ENCODE measurements around the gene MYH10.
"Not testable (repeated sequence)": the region's sequence is repeated elsewhere in the genome, so short reads cannot be mapped to it uniquely, and the experiment has no call there.

MYH10 gene

DNA sequence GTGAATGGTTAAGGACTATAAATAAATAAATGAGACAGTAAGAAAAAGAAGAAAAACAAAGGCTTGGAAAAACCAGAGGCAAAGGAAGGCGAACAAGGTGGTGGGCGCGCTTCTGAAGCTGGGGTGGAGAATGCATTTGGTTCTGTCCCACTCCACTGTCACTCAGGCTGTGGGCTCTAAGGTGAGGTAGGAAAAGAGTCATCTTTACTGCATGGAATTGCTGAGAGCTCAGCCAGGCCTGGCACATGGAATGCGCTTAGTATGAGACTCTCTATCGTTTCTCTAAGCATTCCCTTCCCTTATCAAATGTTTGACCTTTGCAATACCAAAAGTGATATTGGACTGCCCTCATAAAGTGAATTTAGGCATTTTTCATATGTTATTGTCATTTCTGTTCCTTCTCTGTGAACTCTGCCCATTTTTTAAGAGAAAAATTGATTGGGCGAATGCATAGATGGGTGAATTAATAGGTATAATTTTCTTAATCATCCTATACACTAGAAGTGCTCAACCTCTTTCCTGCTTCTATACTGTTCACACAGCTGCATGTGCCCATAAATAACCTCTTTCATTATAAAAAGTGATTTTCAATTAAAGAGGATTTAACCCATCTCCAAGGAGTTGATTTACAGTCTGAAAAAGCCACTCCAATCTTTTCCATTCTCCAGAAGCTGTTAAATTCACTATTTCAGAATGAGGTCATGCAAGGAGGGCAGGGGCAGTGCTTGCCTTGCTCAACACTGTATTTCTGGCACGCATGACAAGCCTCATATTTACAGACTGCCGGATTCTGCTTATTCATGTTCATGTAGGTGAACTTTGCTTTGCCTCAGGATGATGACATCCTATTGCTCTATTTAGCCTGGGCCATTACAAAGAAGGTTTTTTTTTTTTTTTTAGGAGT, 87.7 kb downstream of the MYH10 start:
- no peak for DNase-seq

DNA sequence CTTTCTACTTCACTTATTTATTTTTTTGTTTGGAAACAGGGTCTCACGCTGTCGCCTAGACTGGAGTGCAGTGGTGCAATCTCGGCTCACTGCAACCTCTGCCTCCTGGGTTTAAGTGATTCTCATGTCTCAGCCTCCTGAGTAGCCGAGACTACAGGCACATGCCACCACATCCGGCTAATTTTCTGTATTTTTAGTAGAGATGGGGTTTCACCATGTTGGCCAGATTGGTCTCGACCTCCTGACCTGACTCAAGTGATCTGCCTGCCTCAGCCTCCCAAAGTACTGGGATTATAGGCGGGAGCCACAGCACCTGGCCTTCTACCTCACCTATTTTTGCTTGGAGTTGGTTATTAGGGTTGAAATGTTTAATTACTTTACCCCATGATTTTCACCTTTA, 90.5 kb downstream of the MYH10 start:
- not testable (repeated sequence) for DNase-seq

DNA sequence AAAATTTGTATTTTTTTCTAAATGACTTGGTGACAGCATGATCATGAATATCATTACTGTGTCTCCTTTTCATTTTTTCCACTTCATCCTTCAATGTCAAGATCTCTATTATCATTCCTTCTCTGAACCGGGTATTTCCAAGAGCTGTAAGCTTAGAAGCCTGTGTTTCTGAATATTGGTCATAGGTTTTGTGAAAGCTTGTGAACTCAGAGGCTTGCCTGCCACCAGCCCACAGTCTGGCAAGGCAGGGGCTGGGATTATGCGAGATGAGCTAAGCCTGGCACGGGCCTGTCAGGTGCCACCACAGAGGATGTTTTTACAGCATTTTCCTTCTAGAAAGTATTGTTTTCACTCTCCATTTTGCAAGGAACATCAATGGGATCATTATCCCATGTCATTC, 92.8 kb downstream of the MYH10 start:
- DNase-seq, result no peak

DNA sequence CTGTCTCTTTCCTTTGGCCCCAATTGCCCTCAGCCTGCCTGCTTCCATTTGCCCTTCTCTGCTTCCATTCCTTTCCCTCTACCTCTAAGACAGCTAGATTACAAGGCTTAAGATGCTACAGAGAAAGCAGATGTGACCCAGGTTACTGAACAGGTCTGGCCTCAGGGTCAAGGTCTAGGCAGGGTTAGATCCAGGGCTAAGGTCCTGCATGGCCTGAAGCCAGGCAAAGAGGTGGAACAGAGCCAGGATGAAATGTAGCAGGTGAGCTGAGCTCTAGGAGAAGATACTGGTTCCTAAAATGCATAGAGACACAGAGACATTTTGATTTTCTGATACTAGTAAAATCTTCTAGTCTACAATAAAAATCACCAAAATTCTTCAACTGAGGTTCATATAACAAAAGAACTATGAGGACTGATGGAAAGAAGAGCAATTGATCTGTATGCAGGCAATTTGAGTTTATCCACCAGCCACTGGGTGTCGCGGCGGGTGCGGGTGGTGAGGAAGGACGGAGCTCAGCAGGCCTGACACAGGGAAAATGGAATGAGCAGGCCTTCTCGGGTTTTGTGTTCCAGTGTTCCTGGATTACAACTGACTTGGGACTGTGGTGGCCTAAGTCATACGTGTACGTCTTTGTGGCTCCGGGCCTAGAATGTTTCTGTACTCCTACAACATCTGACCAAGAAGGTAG, 95.9 kb downstream of the MYH10 start:
- no peak for DNase-seq

DNA sequence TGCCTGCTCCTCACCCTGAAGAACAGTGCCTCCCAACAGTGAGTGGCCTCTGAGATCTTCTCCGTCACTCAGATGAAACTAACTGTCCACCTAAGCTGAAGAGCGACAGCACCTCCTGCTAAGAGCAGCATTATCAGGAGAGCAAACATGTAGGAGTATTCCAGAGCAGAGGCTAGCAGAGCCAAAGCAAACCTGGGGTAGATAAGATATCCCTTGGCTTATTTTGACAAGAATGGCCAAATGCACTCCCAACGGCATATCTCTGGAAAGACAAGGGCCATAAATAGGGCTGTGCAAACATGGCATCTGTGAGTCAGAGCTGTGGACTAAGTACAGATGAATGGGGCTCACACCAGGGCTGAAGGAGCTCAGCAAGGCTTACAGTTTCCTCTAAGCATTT, 98.5 kb downstream of the MYH10 start:
- DNase-seq, result no peak

DNA sequence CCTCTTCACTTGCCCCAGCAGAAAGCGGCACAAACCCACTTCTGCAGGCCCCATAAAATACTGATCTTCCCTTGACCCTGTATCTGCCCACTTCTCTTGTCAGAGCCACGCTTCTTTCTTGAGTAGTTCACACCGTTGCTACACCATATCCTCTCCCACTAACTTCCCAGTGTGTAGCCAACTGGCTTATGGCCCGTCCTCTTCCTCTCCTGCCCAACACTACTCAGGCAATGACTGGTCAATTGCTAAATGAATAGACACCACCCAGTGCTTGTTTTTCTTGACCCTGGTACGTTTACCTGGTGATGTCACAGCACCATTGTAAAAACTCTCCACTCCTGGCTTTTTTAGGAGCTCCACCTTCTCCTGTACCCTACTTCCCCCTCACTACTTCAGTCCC, 107.9 kb downstream of the MYH10 start:
- no peak for DNase-seq

DNA sequence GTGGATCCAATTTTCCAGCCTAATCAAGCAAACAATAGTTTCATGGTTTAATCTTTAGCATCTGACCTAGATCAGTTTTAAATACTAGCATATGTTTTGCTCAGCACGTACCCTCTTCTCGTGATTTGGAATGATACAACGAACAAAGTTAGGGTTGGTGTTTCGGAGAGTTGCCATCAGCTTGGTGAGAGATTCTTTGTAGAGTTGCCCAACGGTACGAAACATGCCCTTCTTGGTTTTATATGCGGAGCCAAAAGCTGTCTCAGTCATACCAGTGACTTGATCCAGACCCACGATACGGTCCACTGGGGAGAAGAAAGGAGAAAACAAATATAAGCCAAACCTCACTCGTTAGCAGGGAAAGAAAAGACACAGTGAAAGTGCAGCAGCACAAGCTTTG, 109.5 kb downstream of the MYH10 start:
- no peak for DNase-seq

DNA sequence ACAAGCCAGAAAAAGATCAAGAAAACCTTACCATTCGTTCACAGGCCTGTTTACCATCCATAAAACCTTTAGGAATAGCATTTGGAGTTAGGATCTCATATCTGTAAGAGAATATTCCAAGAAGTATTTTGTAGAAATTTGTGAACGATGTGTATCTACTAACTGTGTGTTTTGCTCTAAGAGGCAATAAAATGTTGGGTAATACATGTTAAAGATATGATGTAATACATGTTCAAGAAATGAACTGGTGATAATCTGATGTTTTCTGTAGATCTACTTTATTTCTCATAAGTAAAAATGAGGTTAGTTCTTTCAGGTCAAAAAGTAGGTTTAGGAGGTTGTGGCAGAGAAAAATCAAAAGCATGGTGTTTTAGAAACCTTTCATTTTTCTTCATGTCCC, 111.7 kb downstream of the MYH10 start:
- DNase-seq, result no peak

DNA sequence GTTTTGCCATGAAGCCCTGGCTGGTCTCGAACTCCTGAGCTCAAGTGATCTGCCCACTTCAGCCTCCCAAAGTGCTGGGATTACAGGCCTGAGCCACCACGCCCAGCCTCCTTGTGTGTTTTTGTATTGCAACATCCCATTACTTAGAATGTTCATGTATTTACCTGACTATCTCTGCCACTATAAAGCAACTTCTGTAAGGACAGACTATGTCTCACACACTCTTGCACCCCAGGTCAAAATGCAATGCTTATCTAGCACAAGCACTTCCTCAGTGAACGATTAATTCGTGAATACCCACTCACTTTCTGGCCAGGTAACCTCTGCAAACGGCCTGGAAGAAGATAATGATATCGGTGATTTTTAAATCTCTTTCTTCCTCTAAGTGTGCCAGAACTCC, 112.2 kb downstream of the MYH10 start:
- no peak for DNase-seq

DNA sequence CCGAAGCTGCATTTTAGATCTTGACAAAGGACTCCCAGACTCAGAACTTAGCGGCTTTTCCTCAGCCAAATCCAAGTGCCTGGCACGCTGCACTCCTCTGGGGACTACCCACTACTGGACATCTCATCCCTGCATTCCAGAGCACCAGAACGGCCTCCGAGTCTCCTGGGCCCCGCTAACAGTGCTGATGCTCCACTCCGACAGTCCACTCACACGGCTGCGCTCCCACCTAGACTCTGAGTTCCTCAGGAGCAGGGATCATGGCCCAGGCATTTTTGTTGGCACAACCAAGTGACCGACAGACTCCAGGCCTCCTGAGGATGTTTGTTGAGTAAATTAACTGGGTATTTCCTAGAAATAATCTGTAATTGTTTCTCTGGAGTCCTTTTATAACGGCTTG, 115.7 kb downstream of the MYH10 start:
- no peak for DNase-seq

DNA sequence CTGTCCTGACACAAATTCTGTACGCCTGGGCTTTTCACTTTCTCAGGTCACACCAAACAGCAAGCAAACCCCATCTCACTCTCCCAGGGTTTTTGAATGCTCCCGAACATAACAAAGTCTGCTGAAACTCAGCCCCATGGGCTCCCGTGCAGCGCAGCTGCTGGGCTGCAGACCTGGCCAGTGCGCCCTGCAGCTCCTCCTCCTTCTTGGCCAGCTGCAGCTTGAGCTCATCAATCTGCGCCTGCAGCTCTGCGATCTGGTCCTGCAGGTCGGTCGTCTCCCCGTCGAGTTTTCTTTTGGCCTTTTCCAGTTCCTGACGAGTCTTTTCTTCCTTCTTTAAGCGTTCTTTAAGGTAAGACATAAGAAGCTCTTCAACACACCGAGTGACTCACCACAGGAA, 124.4 kb downstream of the MYH10 start:
- DNase-seq, result no peak

DNA sequence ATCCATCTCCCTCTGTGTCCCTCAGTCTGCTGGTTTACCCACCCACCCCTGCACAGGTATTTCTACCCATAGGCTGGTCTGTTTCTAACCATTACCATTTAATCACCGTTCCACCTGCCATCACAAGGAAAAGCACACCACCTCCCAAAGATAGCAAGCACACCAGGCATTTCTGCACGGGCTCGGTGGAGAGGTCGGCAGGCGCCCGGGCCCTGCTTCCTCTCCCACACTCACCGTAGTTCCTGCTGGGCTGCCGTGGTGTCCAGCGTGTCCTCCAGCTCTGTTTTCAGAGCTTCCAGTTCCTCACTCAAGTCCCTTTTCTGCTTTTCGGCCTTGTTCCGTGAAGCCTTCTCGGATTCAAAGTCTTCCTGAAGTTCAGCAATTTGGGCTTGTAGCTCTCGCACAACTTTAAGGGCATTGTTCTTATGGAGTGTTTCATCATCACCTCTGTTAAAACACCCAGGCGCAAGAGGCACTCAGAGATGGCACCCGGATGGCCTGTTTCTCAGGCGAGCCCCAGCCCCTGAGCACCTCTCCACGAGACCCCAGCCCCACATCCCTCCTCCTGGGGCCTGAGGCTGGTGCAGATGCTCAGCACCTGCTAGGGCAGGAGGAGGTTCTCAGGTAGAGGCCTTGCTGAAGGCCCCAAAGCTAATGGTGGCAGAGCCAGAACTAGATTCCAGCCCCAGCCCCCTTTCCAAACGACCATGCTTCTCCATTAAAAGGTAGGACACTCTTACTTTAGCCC, 125.9 kb downstream of the MYH10 start:
- no peak for DNase-seq

DNA sequence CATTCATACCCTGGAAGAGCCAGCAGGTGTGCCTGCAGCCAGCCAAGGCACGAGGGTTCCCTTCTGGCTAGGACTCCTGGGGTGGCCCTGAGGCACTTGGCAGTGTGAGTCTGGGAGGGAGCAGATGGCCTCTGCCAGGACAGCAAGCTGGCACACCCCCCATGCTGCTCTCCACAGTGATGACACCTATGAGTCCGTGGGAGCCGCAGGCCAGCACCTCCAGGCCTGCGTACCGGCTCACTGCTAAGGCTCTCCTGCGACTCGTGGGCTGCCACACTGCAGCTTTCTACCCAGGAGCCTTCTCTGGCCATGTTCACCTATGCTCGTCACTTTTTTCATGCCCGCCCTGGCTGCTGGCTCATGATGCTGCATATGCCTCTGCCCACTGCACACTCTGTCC, 126.7 kb downstream of the MYH10 start:
- DNase-seq, result no peak

DNA sequence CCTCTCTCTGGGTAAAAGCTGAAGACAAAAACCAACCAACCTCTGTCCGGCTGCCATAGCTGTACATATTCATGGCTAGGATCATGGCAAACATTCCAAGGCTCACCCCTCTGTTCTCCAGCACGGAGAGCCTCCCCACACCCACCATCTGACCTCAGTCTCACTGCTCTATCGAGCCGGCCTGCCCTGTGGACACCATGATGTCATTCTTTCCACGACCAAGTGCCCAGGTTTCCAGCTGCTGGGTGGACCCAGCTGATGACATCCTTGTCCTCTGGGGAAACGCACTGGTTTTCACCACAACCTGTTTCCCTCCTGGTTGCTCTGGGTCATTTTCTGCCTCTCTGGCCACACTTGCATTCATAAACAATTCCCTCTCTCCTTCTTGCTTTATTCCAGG, 127.2 kb downstream of the MYH10 start:
- DNase-seq, result no peak

DNA sequence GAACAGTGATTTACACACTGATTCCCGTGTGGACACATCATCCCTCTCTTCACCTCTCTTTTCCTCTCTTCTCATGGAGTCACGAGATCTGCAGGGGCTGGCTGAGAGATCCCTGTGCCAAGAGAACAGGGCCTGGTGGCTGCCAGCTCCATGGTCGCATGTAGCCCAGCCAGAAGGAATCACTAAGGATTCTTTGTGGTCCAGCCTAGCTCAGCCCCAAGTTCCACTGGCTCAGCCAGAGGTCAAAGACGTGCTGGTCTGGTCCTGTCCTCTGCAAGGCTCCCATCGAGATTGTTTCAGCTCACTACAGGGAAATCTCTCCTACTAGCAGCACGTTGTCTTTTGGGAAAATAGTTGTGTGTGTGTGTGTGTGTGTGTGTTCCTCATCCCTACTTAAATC, 128.4 kb downstream of the MYH10 start:
- DNase-seq, result no peak

DNA sequence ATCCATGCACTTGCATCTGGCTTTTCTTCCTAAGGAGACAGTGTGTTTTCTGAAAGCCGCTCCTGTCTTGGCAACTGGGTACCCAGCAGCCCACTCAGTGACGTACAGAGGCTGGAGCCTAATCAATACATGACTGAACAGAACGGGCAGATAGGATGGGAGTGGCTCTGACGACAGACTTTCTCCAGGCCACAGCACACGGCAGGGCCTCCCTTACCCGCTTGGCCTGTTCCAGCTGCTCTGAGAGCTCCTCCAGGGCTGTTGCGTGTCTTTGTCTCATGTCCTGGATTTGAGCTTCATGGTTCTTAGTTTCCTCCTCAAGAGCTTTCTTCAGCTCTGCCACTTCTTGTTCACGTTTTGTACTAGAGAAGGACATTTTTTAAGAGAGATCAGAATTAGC, 129.9 kb downstream of the MYH10 start:
- no peak for DNase-seq

DNA sequence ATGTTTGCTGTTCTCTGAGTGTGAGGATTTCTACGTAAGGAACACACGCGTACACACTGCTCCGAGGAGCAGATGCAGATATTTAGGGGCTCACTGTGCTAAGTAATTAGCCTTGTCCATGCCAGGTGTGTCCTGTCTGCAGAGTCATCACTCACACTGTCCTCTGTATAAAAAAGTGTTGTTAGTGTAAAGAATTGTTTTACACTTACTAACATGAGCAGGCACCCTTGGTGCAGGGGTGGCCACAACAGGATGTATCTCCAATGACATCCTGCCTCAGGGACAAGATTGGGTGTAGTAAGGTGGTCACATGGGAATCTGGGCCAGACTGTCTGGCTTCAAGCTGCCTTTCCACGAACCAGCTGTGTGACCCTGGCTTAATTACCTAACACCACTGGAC, 130.9 kb downstream of the MYH10 start:
- DNase-seq, result no peak

DNA sequence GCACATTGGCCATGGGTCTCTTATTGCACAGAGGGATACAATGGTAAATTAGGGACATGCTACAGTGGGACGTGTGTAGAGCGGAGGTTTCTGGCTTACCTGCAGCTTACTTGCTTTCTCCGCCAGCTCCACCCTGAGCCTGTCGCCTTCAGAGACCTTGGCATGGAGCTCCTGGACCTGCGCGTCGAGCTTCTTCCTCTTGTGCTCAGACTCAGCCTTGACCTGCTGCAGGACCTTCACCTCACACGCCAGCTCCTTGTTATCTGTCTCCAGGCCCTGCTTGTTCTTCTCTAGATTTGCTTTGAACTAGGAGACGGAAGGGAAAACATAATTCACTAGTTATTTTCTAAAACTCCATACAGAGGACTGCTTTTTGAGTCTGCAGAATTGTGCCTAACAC, 131.4 kb downstream of the MYH10 start:
- no peak for DNase-seq

DNA sequence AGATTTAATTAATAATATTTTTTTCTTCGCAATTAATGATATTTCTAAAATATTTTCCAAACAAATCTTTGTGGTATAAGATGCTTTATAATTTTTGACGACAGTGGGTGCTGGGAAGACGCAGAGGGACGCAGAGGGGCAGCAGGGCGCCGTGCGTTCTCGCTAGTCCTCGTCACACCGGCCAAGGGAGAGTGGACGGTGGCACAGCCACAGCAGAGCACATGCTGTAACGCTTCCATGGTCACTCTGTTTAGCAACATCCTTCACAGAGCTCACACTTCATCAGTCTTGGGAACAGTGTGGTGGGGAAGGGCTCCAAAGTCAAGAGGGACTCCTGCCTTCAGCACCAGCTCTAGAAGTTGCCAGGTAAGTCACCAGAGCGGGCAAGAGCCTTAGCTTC, 134.4 kb downstream of the MYH10 start:
- DNase-seq, result no peak

DNA sequence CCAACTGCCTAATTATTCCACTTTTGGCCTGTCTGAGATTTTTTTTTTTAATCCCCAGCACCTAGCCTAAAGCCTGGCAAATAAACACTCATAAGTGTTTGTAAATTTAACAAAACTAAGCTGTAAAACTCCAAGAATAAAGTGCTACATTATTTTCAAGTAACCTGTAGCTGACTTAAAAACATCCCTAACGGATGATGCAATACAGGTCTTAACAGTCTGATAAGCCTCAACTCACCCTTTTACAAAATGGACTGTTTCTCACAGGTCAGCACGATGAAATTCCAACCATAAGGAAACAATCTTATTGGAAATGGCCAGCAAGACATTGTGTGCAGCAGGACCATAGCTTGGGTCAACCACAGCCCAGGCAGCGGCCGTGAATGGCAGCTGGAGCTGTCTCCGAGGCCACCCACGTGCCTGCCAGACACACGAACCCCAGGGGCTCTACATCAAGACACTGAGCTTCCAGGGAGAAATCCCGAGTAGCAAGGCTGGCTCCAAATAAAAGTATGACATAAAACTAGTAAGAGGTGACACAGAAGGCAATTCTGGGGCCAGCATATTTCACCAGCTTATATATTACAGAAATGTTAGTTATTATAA, 135.9 kb downstream of the MYH10 start:
- no peak for DNase-seq

DNA sequence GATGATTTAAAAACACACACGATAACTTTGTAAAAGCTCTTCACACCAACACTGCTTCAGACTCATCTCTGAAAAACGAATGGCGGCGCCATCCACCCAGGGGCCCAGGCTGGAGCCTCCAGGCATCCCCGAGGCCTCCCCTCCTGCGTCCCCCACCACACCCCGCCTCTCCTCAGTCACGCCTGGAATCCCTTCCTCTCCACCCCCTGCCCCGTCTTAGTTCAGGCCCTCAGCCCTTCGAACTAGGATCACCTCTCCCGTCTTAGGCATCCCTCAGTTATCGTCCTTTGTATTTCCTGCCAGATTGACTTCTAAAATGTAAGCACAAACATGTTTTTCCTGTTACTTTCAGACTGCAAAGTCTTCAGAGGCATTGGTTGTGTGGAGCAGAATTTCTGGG, 136.5 kb downstream of the MYH10 start:
- no peak for DNase-seq

DNA sequence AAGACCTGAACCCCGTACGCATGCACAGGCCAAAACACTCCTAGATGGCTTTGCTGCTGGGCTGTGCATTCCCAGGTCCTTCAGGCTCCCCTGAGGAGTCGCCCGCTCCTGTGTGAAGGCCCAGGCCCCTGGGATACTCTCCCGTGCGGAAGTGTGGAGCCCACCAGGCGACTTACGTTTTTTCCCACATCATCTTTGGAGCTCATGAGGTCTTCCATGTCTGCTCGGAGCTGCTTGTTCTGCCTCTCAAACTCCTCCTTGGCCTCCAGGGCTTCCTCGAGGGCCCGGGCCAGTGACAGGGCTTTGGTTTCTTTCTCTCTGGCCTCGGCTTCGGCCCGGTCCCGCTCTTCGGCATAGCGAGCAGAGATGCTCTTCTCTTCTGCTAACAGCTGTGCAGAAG, 138.4 kb downstream of the MYH10 start:
- no peak for DNase-seq

DNA sequence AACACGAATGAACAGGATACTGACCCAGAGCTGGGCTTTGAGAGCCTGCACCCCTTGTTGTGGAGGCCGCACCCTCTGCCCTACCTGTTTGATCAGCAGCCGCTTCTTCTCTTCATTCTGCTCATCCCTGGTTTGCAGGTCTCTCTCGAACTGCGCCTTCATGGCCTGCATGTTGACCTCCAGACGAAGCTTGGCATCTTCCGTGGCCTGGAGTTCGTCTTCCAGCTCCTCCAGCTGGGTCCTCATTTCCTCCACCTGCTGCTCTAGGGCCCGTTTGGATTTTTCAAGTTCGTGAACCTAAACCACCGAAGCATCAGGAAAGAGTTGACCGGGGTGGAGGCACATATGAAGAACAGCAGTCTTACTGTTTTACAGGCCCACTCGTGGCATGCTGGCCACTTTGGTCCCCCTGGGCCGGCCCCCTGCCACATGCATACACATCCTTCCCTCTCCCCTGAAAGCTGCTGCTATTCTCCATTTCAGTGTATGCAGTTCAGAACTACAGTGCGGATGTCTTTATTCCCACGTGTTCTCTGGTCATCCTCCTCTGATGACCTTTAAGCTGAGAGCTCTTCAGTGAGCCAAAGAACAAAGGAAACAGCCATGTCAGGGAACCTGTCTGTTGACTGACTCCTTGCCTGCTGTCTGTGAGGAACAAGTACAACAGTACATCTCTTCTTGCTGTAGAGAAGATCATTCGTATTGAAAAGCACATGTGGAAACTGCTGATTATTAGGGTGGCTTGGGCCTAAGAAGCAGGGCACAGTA, 140.1 kb downstream of the MYH10 start:
- no peak for DNase-seq

Data from activated CD4-positive, alpha-beta T cell treated with anti-CD3 and anti-CD28 coated beads, Interleukin-2, amount 50 U/mL, for 16 hours (primary cell).